GM12873 (cell line): ENCODE measurements around the gene FITM1.

Experiments
- TF ChIP-seq, protein P1 (sequence below): IDR thresholded peaks from 2 replicates; pipeline ENCODE4 v1.5.1; 2012; ENCODE audit warnings: low read depth, mild to moderate bottlenecking, moderate library complexity, low read length, control low read depth; ENCODE audit not compliant: insufficient read depth; ENCODE audit errors: missing control alignments

The FITM1 gene

DNA sequence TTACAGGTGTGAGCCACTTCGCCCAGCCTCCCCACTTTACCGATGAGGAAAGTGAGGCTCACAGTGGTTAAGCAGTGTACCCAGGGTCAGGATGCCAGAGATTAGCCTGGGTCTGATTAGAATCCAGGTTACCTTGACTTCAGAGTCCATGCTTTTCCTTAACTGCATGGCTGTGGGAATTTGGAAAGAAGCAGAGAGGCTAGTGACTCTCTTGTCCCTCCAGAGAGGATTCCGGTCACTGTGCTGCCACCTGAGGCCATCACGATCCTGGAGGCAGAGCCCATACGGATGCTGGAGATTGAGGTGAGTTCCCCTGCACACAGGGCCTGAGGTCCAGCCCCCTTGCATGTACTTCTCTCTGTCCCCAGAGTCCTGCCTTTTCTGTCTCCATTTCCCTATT lies 46.1 kb downstream of the FITM1 start:
- TF ChIP-seq, protein P1, sequence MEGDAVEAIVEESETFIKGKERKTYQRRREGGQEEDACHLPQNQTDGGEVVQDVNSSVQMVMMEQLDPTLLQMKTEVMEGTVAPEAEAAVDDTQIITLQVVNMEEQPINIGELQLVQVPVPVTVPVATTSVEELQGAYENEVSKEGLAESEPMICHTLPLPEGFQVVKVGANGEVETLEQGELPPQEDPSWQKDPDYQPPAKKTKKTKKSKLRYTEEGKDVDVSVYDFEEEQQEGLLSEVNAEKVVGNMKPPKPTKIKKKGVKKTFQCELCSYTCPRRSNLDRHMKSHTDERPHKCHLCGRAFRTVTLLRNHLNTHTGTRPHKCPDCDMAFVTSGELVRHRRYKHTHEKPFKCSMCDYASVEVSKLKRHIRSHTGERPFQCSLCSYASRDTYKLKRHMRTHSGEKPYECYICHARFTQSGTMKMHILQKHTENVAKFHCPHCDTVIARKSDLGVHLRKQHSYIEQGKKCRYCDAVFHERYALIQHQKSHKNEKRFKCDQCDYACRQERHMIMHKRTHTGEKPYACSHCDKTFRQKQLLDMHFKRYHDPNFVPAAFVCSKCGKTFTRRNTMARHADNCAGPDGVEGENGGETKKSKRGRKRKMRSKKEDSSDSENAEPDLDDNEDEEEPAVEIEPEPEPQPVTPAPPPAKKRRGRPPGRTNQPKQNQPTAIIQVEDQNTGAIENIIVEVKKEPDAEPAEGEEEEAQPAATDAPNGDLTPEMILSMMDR: no peak

DNA sequence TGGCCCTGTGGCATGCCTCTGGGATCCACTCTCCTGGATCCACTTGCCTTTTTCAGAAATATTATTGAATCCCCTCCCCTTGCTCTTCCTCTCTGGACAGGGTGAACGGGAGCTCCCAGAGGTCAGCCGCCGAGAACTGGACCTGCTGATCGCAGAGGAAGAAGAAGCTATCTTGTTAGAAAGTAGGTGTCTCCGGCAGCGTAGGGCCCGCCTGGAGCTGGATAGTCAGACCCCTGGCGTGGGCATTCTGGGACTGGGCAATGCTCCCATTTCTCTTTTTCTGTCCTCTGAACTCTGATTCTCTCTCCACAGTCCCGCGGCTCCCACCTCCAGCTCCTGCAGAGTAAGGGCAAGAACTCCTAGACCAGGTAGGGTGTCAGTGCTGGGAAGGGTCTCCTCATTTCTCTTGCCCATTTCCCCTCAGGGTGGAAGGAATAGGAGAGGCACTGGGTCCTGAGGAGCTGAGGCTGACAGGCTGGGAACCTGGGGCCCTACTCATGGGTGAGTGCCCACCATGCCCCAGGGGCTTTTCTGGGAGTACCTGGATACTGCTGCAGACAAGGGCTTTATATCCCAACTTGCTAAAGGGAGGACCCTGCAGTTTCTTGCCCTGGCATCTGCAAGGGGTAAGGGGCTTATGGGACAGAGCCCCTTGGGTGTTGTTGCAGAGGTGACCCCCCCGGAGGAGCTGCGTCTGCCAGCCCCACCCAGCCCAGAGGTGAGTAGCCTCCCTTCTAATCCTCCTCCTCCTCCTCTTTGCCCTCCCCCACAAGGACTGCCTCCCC lies 46.8 kb downstream of the FITM1 start:
- TF ChIP-seq, protein P1: no peak

- TF ChIP-seq, protein P1: no peak
These were observed 47.4 kb downstream of the FITM1 start for GRCh38 chr14:24177891-24178290.

DNA sequence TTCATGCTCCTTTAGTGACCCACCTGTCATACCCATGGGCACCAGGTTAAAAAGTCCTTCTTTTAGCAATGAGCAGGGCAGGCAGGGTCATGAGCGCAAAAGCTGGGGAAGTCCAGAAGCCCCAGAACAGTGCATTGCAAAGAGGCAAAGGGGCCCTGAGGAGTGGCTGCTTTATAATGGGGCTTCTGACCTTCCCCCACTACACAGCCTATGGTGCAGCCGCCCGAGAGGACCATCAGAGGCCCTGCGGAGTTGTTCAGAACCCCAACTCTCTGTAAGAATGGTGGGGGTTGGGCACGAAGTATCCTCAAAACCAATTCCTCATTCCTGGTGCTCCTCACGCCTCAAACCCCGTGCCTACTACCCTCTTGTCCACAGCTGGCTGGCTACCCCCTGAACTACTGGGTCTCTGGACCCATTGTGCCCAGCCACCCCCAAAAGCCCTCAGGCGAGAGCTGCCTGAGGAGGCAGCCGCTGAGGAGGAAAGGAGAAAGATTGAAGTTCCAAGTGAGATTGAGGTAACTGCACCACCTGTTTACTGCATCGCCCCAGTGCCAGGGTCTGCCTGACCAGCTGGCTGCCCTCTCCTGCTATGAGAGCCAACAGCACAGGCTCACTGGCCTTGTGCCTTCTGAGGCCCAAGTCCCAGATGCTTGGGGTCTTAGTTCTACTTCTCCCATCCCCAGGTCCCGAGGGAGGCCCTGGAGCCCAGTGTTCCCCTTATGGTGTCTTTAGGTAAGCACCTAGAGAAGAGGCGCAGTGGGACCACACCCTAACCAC lies 48.1 kb downstream of the FITM1 start:
- TF ChIP-seq, protein P1: no peak

- TF ChIP-seq, protein P1: no peak
These were observed 49.0 kb downstream of the FITM1 start for GRCh38 chr14:24179294-24179960.

DNA sequence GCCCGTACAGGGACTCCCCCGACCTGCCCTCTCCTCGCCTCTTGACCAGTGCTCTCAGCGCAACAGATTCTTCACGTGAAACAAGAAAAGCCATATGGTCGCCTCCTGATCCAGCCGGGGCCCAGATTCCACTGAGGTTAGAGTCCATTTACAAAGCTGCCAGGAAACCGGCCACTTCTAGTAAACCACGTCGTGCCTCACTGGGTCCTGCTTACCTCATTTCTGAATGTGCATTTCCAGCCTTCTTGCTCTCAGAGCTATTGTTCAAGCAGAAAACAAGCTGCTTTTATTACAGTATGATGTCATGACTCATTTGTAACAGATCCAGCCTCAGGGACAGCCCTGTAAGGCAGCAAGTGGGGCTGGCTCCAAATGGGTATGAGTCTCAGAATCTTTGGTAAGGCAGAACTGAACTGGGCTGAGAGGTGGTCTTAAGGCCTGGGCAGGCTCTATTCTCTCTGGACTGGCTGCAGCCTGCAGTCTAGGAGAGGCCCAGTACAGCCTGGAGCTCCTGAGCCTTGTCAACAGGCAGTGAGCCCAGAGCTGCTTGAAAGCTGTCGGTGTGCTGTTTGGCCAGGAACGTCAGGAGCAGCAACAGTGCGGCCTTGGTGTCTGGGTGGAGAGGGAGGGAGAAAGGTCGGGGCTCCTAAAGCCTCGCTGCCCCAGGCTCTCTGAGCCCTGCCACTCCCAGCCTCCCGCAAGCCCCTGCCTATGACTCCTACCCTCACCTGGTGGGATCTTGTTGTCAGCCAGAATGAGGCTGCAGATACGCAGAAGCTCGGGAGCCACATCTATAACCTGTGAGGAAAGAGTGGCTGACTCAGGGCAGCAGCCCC lies 49.7 kb downstream of the FITM1 start:
- TF ChIP-seq, protein P1: no peak
